Endothelial cell of hepatic sinusoid (primary cell): Measurements from ENCODE around the gene C4BPA.

Experiments used
- in situ Hi-C: cut with HindIII; loops from 2 replicates; pipeline ENCODE4 v1.10.0; 2017; ENCODE audit warnings: low sequenced_read_pairs

Gene C4BPA

GRCh38 chr1:207109004-207109403, 5.0 kb downstream of the C4BPA start:
- in situ Hi-C loops: no loop called here

- in situ Hi-C loops: no loop called here
These were observed 8.7 kb downstream of the C4BPA start for GRCh38 chr1:207112616-207113296.

GRCh38 chr1:207115269-207115668, 11.2 kb downstream of the C4BPA start:
- in situ Hi-C loops: loop anchor here (5.0 kb wide), 1 partner anchor 57 kb away; no protein-coding TSS in a partner anchor

GRCh38 chr1:207124389-207124788, 20.4 kb downstream of the C4BPA start:
- in situ Hi-C loops: no loop called here

DNA sequence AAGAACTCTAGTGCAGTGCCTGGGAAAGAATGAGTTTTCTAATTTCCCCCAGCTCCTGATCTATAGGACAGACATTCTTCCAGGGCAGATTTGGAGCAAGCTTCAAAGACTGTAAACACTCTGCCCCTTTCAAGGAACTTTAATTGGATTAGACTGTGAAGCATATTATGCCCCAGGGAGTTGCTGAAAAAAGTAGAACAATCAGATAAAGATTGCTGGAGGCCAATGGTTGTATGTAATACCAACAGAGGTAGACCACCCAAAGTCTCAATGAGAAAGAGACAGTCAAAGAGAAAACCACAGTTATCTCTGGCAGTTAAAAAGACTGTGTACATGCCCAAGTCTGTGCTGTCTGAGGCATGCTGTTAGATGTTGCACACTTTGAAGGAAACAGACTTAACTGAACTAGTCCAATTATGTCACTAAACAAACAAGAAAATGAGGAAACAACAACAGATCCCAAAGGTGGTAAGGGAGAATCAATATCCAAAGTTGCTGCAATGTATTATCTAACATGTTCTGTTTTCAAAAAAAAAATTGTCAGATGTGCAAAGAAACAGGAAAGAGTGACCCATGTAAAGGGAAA, 24.4 kb downstream of the C4BPA start:
- in situ Hi-C loops: no loop called here

- in situ Hi-C loops: no loop called here
These were observed 25.0 kb downstream of the C4BPA start for GRCh38 chr1:207129053-207129452.

GRCh38 chr1:207130252-207131036, 26.4 kb downstream of the C4BPA start:
- in situ Hi-C loops: no loop called here

- in situ Hi-C loops: no loop called here
These were observed 27.1 kb downstream of the C4BPA start for GRCh38 chr1:207131163-207131562.

DNA sequence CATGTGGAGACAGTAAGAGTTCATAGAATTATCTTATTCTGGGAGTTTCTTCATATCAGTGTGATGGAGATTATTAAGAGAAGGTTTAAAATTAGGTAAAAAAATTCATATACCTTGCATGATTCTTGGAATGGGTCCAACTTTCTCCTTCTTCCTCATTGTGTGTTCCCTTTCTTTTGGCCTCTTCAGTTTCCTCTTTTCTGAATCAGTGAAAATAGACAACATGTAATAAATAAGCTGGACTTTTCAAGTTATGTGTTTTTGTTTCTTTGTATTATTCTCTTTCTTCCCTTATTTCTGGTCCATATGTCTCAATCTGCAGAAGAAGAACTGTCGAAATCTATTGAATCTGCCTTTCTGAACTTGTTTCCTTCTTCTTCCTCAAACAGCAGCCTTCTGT, 30.5 kb downstream of the C4BPA start:
- in situ Hi-C loops: no loop called here

- in situ Hi-C loops: no loop called here
These were observed 35.6 kb downstream of the C4BPA start for GRCh38 chr1:207139616-207140015.

DNA sequence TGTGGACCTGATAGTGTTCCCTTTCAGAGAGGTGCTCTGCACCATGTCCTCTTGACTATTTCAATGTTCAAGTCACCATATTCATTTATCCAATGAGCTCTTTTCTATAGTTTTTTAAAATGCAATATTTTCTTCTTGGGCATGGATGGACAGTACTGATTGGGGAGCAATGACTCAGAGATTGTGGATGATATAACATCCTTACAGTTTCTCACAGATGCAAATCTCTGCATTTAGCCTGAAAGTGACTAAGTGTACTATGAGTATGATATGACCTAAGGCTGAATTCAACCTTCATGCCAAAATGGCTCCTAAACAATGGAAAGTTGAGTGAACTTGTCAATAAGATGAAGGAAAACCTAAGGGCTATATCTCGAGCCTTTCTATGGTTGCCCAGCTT, 36.5 kb downstream of the C4BPA start:
- in situ Hi-C loops: no loop called here

GRCh38 chr1:207145401-207146058, 41.5 kb downstream of the C4BPA start:
- in situ Hi-C loops: no loop called here

- in situ Hi-C loops: no loop called here
These were observed 47.9 kb downstream of the C4BPA start for GRCh38 chr1:207151920-207152319.

GRCh38 chr1:207152792-207153468, 48.9 kb downstream of the C4BPA start:
- in situ Hi-C loops: no loop called here

DNA sequence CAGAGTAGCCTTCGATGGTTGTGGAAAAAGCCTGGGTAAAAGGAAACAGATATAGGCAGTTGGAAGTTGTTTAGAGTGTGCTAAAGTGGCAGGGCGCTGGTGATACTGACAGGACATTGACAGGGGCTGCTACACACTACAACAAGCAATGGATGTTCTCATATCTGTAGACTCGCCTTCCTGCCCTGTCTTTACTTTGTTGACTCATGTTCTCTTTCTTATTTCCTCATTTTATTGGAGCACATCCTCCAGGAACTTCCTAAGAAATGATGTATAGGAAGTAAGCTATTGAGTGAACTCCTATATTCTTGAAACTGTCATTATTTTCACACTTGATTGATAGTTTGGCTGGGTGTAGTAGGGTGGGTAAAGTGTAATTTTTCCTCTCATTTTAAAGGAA, 51.0 kb downstream of the C4BPA start:
- in situ Hi-C loops: no loop called here

- in situ Hi-C loops: no loop called here
These were observed 52.1 kb downstream of the C4BPA start for GRCh38 chr1:207156095-207156494.

DNA sequence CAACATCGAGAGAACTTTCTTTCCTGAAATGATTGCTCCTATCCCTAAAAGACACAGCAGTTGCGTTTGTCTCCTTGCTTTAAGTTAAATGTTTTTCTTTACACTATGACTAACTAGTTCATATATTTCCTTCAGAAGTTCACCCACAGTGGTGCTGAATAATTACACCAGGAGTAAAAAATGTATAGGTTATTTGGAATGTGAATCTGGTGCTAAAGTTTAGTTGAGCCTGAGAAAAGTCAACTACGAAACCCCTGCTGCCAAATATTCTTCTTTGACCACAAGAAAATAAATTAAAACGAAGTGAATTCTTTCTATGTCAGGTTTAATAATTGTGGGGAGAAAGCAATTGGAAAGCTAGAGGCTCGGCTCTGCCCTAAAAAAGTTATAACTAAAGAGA, 52.8 kb downstream of the C4BPA start:
- in situ Hi-C loops: no loop called here

DNA sequence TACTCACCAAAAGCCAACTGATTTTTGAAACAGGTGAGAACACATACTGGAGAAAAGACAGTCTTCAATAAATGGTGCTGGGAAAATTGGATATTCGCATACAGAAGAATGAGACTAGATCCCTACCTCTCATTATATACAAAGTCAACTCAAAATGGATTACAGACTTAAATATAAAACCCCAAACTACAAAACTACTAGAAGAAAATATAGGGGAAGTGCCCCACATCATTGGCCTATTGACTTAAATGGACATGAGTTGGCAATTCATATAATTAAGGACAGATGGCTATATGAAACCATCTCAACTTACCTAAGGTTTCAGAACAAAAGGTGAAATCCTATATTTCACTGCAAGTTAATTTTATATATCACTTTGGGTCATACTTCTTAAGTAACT, 60.1 kb downstream of the C4BPA start:
- in situ Hi-C loops: no loop called here

GRCh38 chr1:207172321-207172720, 68.3 kb downstream of the C4BPA start:
- in situ Hi-C loops: loop anchor here (5.0 kb wide), 2 partner anchors 55 kb away; no protein-coding TSS in a partner anchor

GRCh38 chr1:207172885-207173284, 68.9 kb downstream of the C4BPA start:
- in situ Hi-C loops: loop anchor here (5.0 kb wide), 2 partner anchors 54 to 56 kb away; no protein-coding TSS in a partner anchor

GRCh38 chr1:207173396-207173795, 69.4 kb downstream of the C4BPA start:
- in situ Hi-C loops: loop anchor here (5.0 kb wide), 2 partner anchors 54 to 56 kb away; no protein-coding TSS in a partner anchor
